Measurements from ENCODE around the gene HAVCR2. TPM values are rescaled to one million over a fixed set of nuclear protein-coding genes. Genes with fewer than 3 reads are reported as not detected.

Gene HAVCR2
- total and polyA plus RNA-seq, 7 donors: 3.6 to 21.7 (median 6.4) TPM

- no peaks in the 10 kb centered on the region for H3K27me3 ChIP-seq
- no peak overlapping the region for H3K4me3 ChIP-seq
- H3K9me3 ChIP-seq: no peaks in the 10 kb centered on the region
- no peaks in the 10 kb centered on the region for H3K4me1 ChIP-seq
- no peak overlapping the region for H3K27ac ChIP-seq
- intact Hi-C loops (cut with DNase I): no loop called here
- H3K36me3 ChIP-seq: no peaks in the 10 kb centered on the region
- no peak for DNase-seq
- no peak for TF ChIP-seq EP300 (IDR thresholded peaks at IDR 0.05)
- no peak for TF ChIP-seq POLR2AphosphoS5 (IDR thresholded peaks at IDR 0.05)
- TF ChIP-seq POLR2A (IDR thresholded peaks at IDR 0.05): no peak
- no peak for TF ChIP-seq CTCF (IDR thresholded peaks at IDR 0.05)
- WGBS, 2 donors: 80 to 88% methylated on average over 5 of the region's 5 CpGs
Measured at GRCh38 chr5:157038568-157039187, 70.2 kb downstream of the HAVCR2 start.

Other genes with a start within 250 kb of the HAVCR2 start
- gene TIMD4, start 145.8 kb downstream of the HAVCR2 start, total RNA-seq: 1 to 10 TPM in 1 of 4 donors, under 1 TPM in 1, not detected in 2; 0.66 to 1.1 TPM
- gene TIMD4, start 145.8 kb downstream of the HAVCR2 start, polyA plus RNA-seq: 1 to 10 TPM in 1 of 3 donors, not detected in 2; 7.3 TPM
- not detected for gene HAVCR1, start 49.9 kb downstream of the HAVCR2 start, total RNA-seq
- 1 to 10 TPM in 1 of 3 donors, not detected in 2; 1.5 TPM for gene HAVCR1, start 49.9 kb downstream of the HAVCR2 start, polyA plus RNA-seq
- gene MED7, start 33.8 kb upstream of the HAVCR2 start, total RNA-seq: 10 to 100 TPM in 3 of 4 donors, 1 to 10 TPM in 1; 9.7 to 15.1 (median 10.6) TPM
- gene MED7, start 33.8 kb upstream of the HAVCR2 start, polyA plus RNA-seq: 10 to 100 TPM; 14.9 to 19.2 (median 17.4) TPM
- not detected for gene GARIN3, start 57.2 kb upstream of the HAVCR2 start, total RNA-seq
- gene GARIN3, start 57.2 kb upstream of the HAVCR2 start, polyA plus RNA-seq: not detected
- 1 to 10 TPM; 1.1 to 6.6 (median 1.7) TPM for gene ITK, start 71.8 kb upstream of the HAVCR2 start, total RNA-seq
- 10 to 100 TPM in 1 of 3 donors, under 1 TPM in 2; 0.60 to 15.1 (median 0.92) TPM for gene ITK, start 71.8 kb upstream of the HAVCR2 start, polyA plus RNA-seq
- 10 to 100 TPM; 13.8 to 37.8 (median 29.3) TPM for gene CYFIP2, start 157.1 kb upstream of the HAVCR2 start, total RNA-seq
- 10 to 100 TPM in 1 of 3 donors, 1 to 10 TPM in 2; 4.8 to 38.1 (median 8.1) TPM for gene CYFIP2, start 157.1 kb upstream of the HAVCR2 start, polyA plus RNA-seq